Naive thymus-derived CD8-positive, alpha-beta T cell (primary cell): Measurements from ENCODE around the gene SSU72. TPM values are rescaled to one million over a fixed set of nuclear protein-coding genes. Genes with fewer than 3 reads are reported as not detected.
A peak's percentile ranks its signal among the peaks of the same experiment; 100 is the strongest.

ENCODE experiments used
- ATAC-seq, 2 donors: fragments of 150-1000 bp; cut with Tn5 transposase in 1 of 2; sonication (Bioruptor Pico), chemical (Tn5 transposase) in 1 of 2; 1 replicate in 1 of 2; 2 replicates in 1 of 2; pipeline ENCODE4 v1.10.0; 2021; ENCODE audit warnings: mild to moderate bottlenecking in 2 of 2, moderate library complexity in 2 of 2
- POLR2A ChIA-PET: fragments of 350-600 bp; sonication (Branson Sonifier 250); formaldehyde crosslinking; loops from one replicate; lab custom pipeline; 2021; ENCODE audit warnings: antibody characterized with exemption; lab: Charles Lee
- DNase-seq, 10 donors: peaks; one replicate each; pipeline versions ENCODE4 v3.0.0 to v3.0.0-alpha.2; 2020 to 2022
- H3K27ac Mint-ChIP-seq, 10 donors: one replicate each; pipeline ENCODE4 v1.8.0; 2020 to 2022; ENCODE audit warnings: mild to moderate bottlenecking in 10 of 10, mixed read lengths in 10 of 10, moderate library complexity in 4 of 10, inconsistent platforms in 1 of 10
- H3K27me3 Mint-ChIP-seq, 5 donors: one replicate each; pipeline ENCODE4 v1.8.0; 2021 to 2022; ENCODE audit warnings: mixed read lengths in 5 of 5
- H3K36me3 Mint-ChIP-seq, 3 donors: one replicate each; pipeline ENCODE4 v1.8.0; 2020 to 2022; ENCODE audit warnings: mixed read lengths in 3 of 3, mild to moderate bottlenecking in 2 of 3, inconsistent platforms in 1 of 3
- H3K4me1 Mint-ChIP-seq, 4 donors: one replicate each; pipeline ENCODE4 v1.8.0; 2021 to 2022; ENCODE audit warnings: mixed read lengths in 4 of 4
- H3K4me3 Mint-ChIP-seq, 10 donors: one replicate each; pipeline ENCODE4 v1.8.0; 2020 to 2022; ENCODE audit warnings: mild to moderate bottlenecking in 10 of 10, mixed read lengths in 10 of 10, moderate library complexity in 6 of 10, inconsistent platforms in 1 of 10
- H3K9me3 Mint-ChIP-seq, 9 donors: one replicate each; pipeline ENCODE4 v1.8.0; 2020 to 2022; ENCODE audit warnings: mixed read lengths in 9 of 9, mild to moderate bottlenecking in 3 of 9, inconsistent platforms in 1 of 9, moderate library complexity in 1 of 9
- polyA plus RNA-seq, 3 donors: library from polyadenylated mRNA; unstranded; fragments of 300-500 nt; fragmentation: Illumina TruSeq; gene quantifications; one replicate each; pipeline ENCODE4 v1.2.3, GENCODE V29; 2021
- total RNA-seq, 8 experiments: library from RNA in 2 of 8; stranded (reverse) in 2 of 8; gene quantifications; one replicate each; pipeline ENCODE4 v1.2.3 and lab custom pipeline; 2021 to 2026

Gene SSU72
- total and polyA plus RNA-seq, 5 experiments from 2014 or later, result 158 to 290 (median 219) TPM

- Mint-ChIP-seq H3K27me3 (no peaks in the 10 kb centered on the region), H3K27ac (peak overlapping the region in 2 of 10 donors; percentile 9 to 55), H3K9me3 (no peaks in the 10 kb centered on the region), H3K36me3 (no peaks in the 10 kb centered on the region), H3K4me1 (peaks cover 3 to 22% (median 5%) of the 10 kb centered on the region in 4 donors), H3K4me3 (no peak overlapping the region)
- POLR2A ChIA-PET, result no interaction called here
- DNase-seq, result no peak
- ATAC-seq, result no peak
Measured at GRCh38 chr1:1552263-1552639, 22.4 kb downstream of the SSU72 start.

GRCh38 chr1:1551524-1552262 is 23.0 kb downstream of the SSU72 start:
- POLR2A ChIA-PET, result interaction anchor here (0.7 to 1.5 kb wide), 2 partner anchors 19 to 63 kb away, joined by 3 to 4 read pairs; partner anchors contain the start of gene MIB2
- H3K4me1 Mint-ChIP-seq, result peaks cover 3 to 23% (median 5%) of the 10 kb centered on the region in 4 donors
- H3K27me3 Mint-ChIP-seq, result no peaks in the 10 kb centered on the region
- ATAC-seq, result no peak
- H3K4me3 Mint-ChIP-seq, result no peak overlapping the region
- H3K9me3 Mint-ChIP-seq, result no peaks in the 10 kb centered on the region
- peak overlapping the region in 2 of 10 donors; percentile 52 to 55 for H3K27ac Mint-ChIP-seq
- no peak for DNase-seq
- no peaks in the 10 kb centered on the region for H3K36me3 Mint-ChIP-seq

GRCh38 chr1:1550591-1551432 is 23.9 kb downstream of the SSU72 start:
- no peaks in the 10 kb centered on the region for H3K9me3 Mint-ChIP-seq
- POLR2A ChIA-PET, result interaction anchor here (0.7 to 1.5 kb wide), 2 partner anchors 20 to 64 kb away, joined by 3 to 4 read pairs; partner anchors contain the start of gene MIB2
- H3K36me3 Mint-ChIP-seq, result no peaks in the 10 kb centered on the region
- ATAC-seq (peak in 1 of 2 donors; percentile 30), DNase-seq (no peak)
- H3K27me3 Mint-ChIP-seq, result no peaks in the 10 kb centered on the region
- peaks cover 3 to 22% (median 5%) of the 10 kb centered on the region in 4 donors for H3K4me1 Mint-ChIP-seq
- no peak overlapping the region for H3K4me3 Mint-ChIP-seq
- H3K27ac Mint-ChIP-seq, result peak overlapping the region in 3 of 10 donors; percentile 20 to 52 (median 51)

- POLR2A ChIA-PET, result interaction anchor here (1.5 kb wide), 1 partner anchor 65 kb away, joined by 3 read pairs; the partner anchor contains the start of gene MIB2
- H3K4me3 Mint-ChIP-seq, result no peak overlapping the region
- no peak for ATAC-seq
Measured at GRCh38 chr1:1550087-1550486, 24.6 kb downstream of the SSU72 start.

GRCh38 chr1:1548591-1548990 is 26.1 kb downstream of the SSU72 start:
- POLR2A ChIA-PET, result interaction anchor here (0.6 to 1.1 kb wide), 3 partner anchors 10 to 358 kb away, joined by 3 read pairs; no protein-coding TSS in a partner anchor
- ATAC-seq, result no peak

More at GRCh38 chr1:1550087-1550486, 24.6 kb downstream of the SSU72 start:
- no peak for DNase-seq
- H3K4me1 Mint-ChIP-seq, result peaks cover under 1 to 22% (median 4%) of the 10 kb centered on the region in 4 donors
- H3K36me3 Mint-ChIP-seq, result no peaks in the 10 kb centered on the region
- peak overlapping the region in 3 of 10 donors; percentile 19 to 59 (median 36) for H3K27ac Mint-ChIP-seq
- H3K27me3 Mint-ChIP-seq, result no peaks in the 10 kb centered on the region
- H3K9me3 Mint-ChIP-seq, result no peaks in the 10 kb centered on the region

GRCh38 chr1:1547476-1547875 is 27.2 kb downstream of the SSU72 start:
- H3K27me3 Mint-ChIP-seq, result no peaks in the 10 kb centered on the region
- DNase-seq (no peak), ATAC-seq (no peak)
- H3K36me3 Mint-ChIP-seq, result no peaks in the 10 kb centered on the region
- peak overlapping the region in 3 of 10 donors; percentile 17 to 71 (median 62) for H3K27ac Mint-ChIP-seq
- H3K4me1 Mint-ChIP-seq, result peaks cover 0 to 21% (median 3%) of the 10 kb centered on the region in 4 donors
- H3K9me3 Mint-ChIP-seq, result no peaks in the 10 kb centered on the region
- H3K4me3 Mint-ChIP-seq, result peak overlapping the region in 1 of 10 donors; percentile 10
- POLR2A ChIA-PET, result no interaction called here

More at GRCh38 chr1:1548591-1548990, 26.1 kb downstream of the SSU72 start:
- Mint-ChIP-seq H3K27me3 (no peaks in the 10 kb centered on the region), H3K36me3 (no peaks in the 10 kb centered on the region), H3K27ac (peak overlapping the region in 1 of 10 donors; percentile 29), H3K4me3 (no peak overlapping the region), H3K9me3 (no peaks in the 10 kb centered on the region), H3K4me1 (peaks cover 0 to 21% (median 3%) of the 10 kb centered on the region in 4 donors)
- DNase-seq, result no peak

GRCh38 chr1:1547011-1547410 is 27.7 kb downstream of the SSU72 start:
- POLR2A ChIA-PET, result interaction anchor here (0.6 to 1.2 kb wide), 2 partner anchors 23 to 25 kb away, joined by 3 to 4 read pairs; no protein-coding TSS in a partner anchor
- peaks cover 0 to 22% (median 3%) of the 10 kb centered on the region in 4 donors for H3K4me1 Mint-ChIP-seq
- no peaks in the 10 kb centered on the region for H3K27me3 Mint-ChIP-seq
- no peak for ATAC-seq
- no peak for DNase-seq
- peak overlapping the region in 1 of 10 donors; percentile 71 for H3K27ac Mint-ChIP-seq
- H3K4me3 Mint-ChIP-seq, result no peak overlapping the region
- H3K36me3 Mint-ChIP-seq, result no peaks in the 10 kb centered on the region
- H3K9me3 Mint-ChIP-seq, result no peaks in the 10 kb centered on the region

GRCh38 chr1:1545946-1546737 is 28.5 kb downstream of the SSU72 start:
- no peak for ATAC-seq
- DNase-seq, result no peak
- no peaks in the 10 kb centered on the region for H3K9me3 Mint-ChIP-seq
- H3K27me3 Mint-ChIP-seq, result no peaks in the 10 kb centered on the region
- POLR2A ChIA-PET, result interaction anchor here (0.5 to 1.2 kb wide), 2 partner anchors 24 to 367 kb away, joined by 3 read pairs; no protein-coding TSS in a partner anchor
- no peak overlapping the region for H3K4me3 Mint-ChIP-seq
- H3K27ac Mint-ChIP-seq, result peak overlapping the region in 1 of 10 donors; percentile 33
- H3K36me3 Mint-ChIP-seq, result peaks cover 0 to 4% (median 2%) of the 10 kb centered on the region in 3 donors
- peaks cover 0 to 20% (median 2%) of the 10 kb centered on the region in 4 donors for H3K4me1 Mint-ChIP-seq

GRCh38 chr1:1544544-1544943 is 30.1 kb downstream of the SSU72 start:
- Mint-ChIP-seq H3K4me3 (peak overlapping the region in 1 of 10 donors; percentile 2), H3K4me1 (peaks cover 0 to 21% (median under 1%) of the 10 kb centered on the region in 4 donors)

GRCh38 chr1:1543706-1544099 is 31.0 kb downstream of the SSU72 start:
- peak overlapping the region in 1 of 10 donors; percentile 59 for H3K27ac Mint-ChIP-seq
- POLR2A ChIA-PET, result interaction anchor here (0.5 kb wide), 1 partner anchor 24 kb away, joined by 3 read pairs; no protein-coding TSS in a partner anchor

More at GRCh38 chr1:1544544-1544943, 30.1 kb downstream of the SSU72 start:
- Mint-ChIP-seq H3K27me3 (no peaks in the 10 kb centered on the region), H3K27ac (peak overlapping the region in 1 of 10 donors; percentile 49), H3K9me3 (no peaks in the 10 kb centered on the region), H3K36me3 (peaks cover 0 to 4% (median 2%) of the 10 kb centered on the region in 3 donors)
- DNase-seq, result no peak
- POLR2A ChIA-PET, result no interaction called here
- no peak for ATAC-seq

More at GRCh38 chr1:1543706-1544099, 31.0 kb downstream of the SSU72 start:
- no peaks in the 10 kb centered on the region for H3K9me3 Mint-ChIP-seq
- peak overlapping the region in 1 of 10 donors; percentile 47 for H3K4me3 Mint-ChIP-seq
- peaks cover 0 to 4% (median 2%) of the 10 kb centered on the region in 3 donors for H3K36me3 Mint-ChIP-seq
- DNase-seq (no peak), ATAC-seq (no peak)
- H3K27me3 Mint-ChIP-seq, result no peaks in the 10 kb centered on the region
- H3K4me1 Mint-ChIP-seq, result peaks cover 0 to 20% (median 4%) of the 10 kb centered on the region in 4 donors
